HFF-Myc (cell line): ENCODE measurements around the gene YARS2.

Source experiments
- DNase-seq: peaks from one replicate; pipeline ENCODE4 v3.0.0-alpha.2; 2011; ENCODE audit warnings: low read depth; ENCODE audit errors: extremely low read depth
- H3K4me3 ChIP-seq: replicated peaks from 2 replicates; pipeline ENCODE4 v1.5.1; 2011; ENCODE audit warnings: low read depth, mild to moderate bottlenecking, control low read depth, low read length
- TF ChIP-seq, protein P1 (sequence below): IDR thresholded peaks from 2 replicates; pipeline ENCODE4 v1.5.1; 2012; ENCODE audit warnings: mild to moderate bottlenecking, low read depth, low read length, control low read depth; ENCODE audit errors: missing control alignments

The YARS2 gene

GRCh38 chr12:32773691-32774090 lies 18.0 kb upstream of the YARS2 start:
- TF ChIP-seq, protein P1, sequence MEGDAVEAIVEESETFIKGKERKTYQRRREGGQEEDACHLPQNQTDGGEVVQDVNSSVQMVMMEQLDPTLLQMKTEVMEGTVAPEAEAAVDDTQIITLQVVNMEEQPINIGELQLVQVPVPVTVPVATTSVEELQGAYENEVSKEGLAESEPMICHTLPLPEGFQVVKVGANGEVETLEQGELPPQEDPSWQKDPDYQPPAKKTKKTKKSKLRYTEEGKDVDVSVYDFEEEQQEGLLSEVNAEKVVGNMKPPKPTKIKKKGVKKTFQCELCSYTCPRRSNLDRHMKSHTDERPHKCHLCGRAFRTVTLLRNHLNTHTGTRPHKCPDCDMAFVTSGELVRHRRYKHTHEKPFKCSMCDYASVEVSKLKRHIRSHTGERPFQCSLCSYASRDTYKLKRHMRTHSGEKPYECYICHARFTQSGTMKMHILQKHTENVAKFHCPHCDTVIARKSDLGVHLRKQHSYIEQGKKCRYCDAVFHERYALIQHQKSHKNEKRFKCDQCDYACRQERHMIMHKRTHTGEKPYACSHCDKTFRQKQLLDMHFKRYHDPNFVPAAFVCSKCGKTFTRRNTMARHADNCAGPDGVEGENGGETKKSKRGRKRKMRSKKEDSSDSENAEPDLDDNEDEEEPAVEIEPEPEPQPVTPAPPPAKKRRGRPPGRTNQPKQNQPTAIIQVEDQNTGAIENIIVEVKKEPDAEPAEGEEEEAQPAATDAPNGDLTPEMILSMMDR: no peak
- no peak overlapping the region for H3K4me3 ChIP-seq
- no peak for DNase-seq

GRCh38 chr12:32770141-32770540 lies 14.4 kb upstream of the YARS2 start:
- no peak overlapping the region for H3K4me3 ChIP-seq
- TF ChIP-seq, protein P1: no peak

GRCh38 chr12:32768518-32768917 lies 12.8 kb upstream of the YARS2 start:
- H3K4me3 ChIP-seq: no peak overlapping the region
- TF ChIP-seq, protein P1: no peak
- DNase-seq: no peak

More at GRCh38 chr12:32770141-32770540, 14.4 kb upstream of the YARS2 start:
- no peak for DNase-seq

DNA sequence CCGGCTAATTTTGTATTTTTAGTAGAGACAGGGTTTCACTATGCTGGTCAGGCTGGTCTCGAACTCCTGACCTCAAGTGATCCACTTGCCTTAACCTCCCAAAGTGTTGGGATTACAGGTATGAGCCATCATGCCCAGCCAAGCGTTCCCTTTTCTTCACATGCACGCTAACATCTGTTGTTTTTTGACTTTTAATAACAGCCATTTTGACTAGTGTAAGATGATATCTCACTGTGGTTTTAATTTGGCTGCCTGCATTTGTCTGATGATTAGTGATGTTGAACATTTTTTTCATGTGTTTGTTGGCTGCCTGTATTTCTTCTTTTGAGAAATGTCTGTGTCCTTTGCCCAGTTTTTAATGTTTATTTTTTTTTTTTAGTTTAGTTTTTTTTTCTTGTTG lies 10.2 kb upstream of the YARS2 start:
- H3K4me3 ChIP-seq: no peak overlapping the region
- DNase-seq: no peak
- TF ChIP-seq, protein P1: no peak

- no peak overlapping the region for H3K4me3 ChIP-seq
- TF ChIP-seq, protein P1: no peak
- DNase-seq: no peak
Measured at GRCh38 chr12:32761716-32762115, 6.0 kb upstream of the YARS2 start.

DNA sequence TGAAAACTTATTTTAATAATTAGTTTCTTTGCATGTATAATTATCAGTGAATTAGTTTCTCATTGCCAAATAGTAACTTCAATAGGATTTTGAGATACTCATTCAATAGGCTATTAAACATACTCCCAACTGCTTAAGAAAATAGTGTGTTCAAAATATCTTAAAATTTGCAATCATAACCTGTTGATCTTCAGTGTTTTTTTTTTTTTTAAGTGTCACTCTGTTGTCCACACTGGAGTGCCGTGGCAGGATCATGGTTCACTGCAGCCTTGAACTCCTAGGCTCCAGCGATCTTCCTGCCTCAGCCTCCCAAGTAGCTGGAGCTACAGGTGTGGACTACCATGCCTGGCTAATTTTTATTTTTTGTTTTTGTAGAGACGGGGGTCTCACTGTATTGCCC lies 1.5 kb upstream of the YARS2 start:
- TF ChIP-seq, protein P1: no peak

DNA sequence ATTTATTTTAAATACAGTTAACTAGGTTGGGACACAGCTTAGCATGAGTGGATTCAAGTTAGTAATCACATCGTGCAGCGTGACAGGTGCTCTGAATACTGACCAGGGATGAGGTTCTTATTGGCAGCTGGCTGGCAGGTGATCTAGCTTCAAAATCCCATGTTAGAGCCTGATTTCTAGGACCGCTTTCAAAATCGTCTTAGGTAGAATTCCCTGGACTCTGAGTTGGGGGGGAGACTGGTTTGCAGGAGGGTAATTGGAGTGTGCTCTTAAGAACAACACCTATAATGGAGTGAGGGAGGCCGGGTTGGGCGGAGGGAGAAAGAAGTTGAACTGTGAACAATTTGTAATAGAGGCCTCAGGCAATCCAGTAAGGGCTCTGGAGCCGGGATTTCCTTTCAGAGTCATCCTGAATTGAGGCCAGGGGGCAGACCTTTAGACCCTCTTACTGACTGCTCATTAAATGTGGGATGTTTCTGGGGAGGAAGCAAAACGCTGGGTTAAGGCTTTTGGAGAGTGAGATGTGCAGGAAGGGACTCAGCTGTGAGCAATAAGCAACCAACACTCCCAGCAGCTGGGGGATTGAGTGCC lies 874 bp upstream of the YARS2 start:
- TF ChIP-seq, protein P1: no peak
- peak overlapping the region; percentile 100 for H3K4me3 ChIP-seq
- no peak for DNase-seq

More for the DNA sequence above, 1.5 kb upstream of the YARS2 start:
- no peak overlapping the region for H3K4me3 ChIP-seq
- no peak for DNase-seq
